Measurements from ENCODE around the gene MXRA5.

DNA sequence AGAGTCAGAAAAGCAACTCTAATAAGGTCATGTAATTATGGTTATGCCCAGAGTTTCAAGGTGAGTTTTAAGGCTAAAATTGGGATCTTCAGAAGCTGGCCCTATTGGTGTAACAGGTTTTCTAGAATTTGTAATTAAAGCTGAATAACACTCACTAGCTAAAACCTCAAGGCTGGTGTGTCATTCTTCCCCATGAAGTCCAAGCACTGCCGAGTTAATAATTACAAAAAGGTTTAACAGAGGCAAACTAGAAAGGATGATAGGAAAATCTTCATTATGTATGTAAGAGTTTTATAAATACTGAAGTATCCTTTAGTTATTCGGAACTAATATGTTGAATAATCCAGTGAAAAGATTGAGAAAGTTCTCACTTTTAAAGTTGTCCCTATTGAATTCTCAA lies 34.3 kb downstream of the MXRA5 start:
- TF ChIP-seq POLR2A (IDR thresholded peaks at IDR 0.05; ENCODE audit: low read length) (no peak), GATA1 (IDR thresholded peaks at IDR 0.05; ENCODE audit: low read depth, low read length) (no peak)
